ENCODE data around the gene ADAMTS19. TPM values are rescaled to one million over a fixed set of nuclear protein-coding genes. Genes with fewer than 3 reads are reported as not detected.

Gene ADAMTS19
- total and polyA plus RNA-seq, 2 of the 8 experiments (the other 6 are each of a cell fraction or from before 2014, with no cell fraction given), result 17.3 to 28.8 TPM

- Histone ChIP-seq H2AK5ac (ENCODE audit: low read depth, low read length) (no peak overlapping the region), H3K27ac (ENCODE audit: low read depth, low read length) (no peak overlapping the region)
- CTCF ChIA-PET (ENCODE audit: partially characterized antibody), result interaction anchor here (0.7 to 13.7 kb wide), 8 partner anchors 15 to 368 kb away, joined by 3 to 290 read pairs (median 4); no protein-coding TSS in a partner anchor
These were observed 313.3 kb downstream of the ADAMTS19 start for GRCh38 chr5:129773376-129773775.

More at GRCh38 chr5:129773376-129773775, 313.3 kb downstream of the ADAMTS19 start:
- no peak overlapping the region for H4K8ac ChIP-seq (ENCODE audit: extremely low read depth, insufficient read depth, low read length)
- no peak overlapping the region for H3K4me3 ChIP-seq (ENCODE audit: extremely low read depth in 1 of 4, insufficient read depth in 2 of 4, low read depth in 3 of 4, low read length in 4 of 4)
- no peaks in the 10 kb centered on the region; a peak in 1 of 7 replicates for H3K27me3 ChIP-seq (replicated peaks in 1 of 4; ENCODE audit: control insufficient read depth in 3 of 4, extremely low read depth in 1 of 4, insufficient read depth in 3 of 4, low read length in 3 of 4)
- H3K56ac ChIP-seq (replicated peaks; ENCODE audit: insufficient read length, low read depth, low read length), result no peak overlapping the region
- no peak overlapping the region for H2BK20ac ChIP-seq (ENCODE audit: low read length)
- POLR2A ChIA-PET (ENCODE audit: partially characterized antibody), result no interaction called here
- FAIRE-seq (no peak), DNase-seq (ENCODE audit: low read depth in 1 of 2, low spot score in 2 of 2) (no peak)
- no peaks in the 10 kb centered on the region for H3K36me3 ChIP-seq (ENCODE audit: control insufficient read depth in 2 of 4, insufficient read depth in 4 of 4, low read length in 3 of 4)
- H3K4me1 ChIP-seq (replicated peaks in 1 of 4; ENCODE audit: control insufficient read depth in 3 of 4, insufficient read depth in 4 of 4, low read length in 3 of 4), result peaks cover 0 to 4% (median 0%) of the 10 kb centered on the region in 4 experiments; a peak in 2 of 7 replicates
- no peak overlapping the region for H2BK15ac ChIP-seq (ENCODE audit: low read length)
- no peak overlapping the region for H3K18ac ChIP-seq (ENCODE audit: extremely low read depth, low read length)
- no peaks in the 10 kb centered on the region for H3K9me3 ChIP-seq (ENCODE audit: insufficient read depth in 2 of 2, low read depth in 1 of 2, low read length in 1 of 2)
- no peak overlapping the region for H3K14ac ChIP-seq (ENCODE audit: insufficient read length)
- no peak overlapping the region for H3K23ac ChIP-seq (ENCODE audit: insufficient read length)
- H4K20me1 ChIP-seq (replicated peaks in 1 of 2; ENCODE audit: control insufficient read depth in 1 of 2, insufficient read depth in 2 of 2, low read length in 2 of 2), result no peaks in the 10 kb centered on the region
- H3K23me2 ChIP-seq (ENCODE audit: low read depth, low read length), result no peaks in the 10 kb centered on the region
- H2BK120ac ChIP-seq (replicated peaks; ENCODE audit: low read depth, low read length), result no peak overlapping the region
- no peak overlapping the region for H2BK5ac ChIP-seq (ENCODE audit: low read depth, low read length)
- no peak overlapping the region for H4K5ac ChIP-seq (ENCODE audit: insufficient read length, low read depth, low read length)
- H3K4me2 ChIP-seq (ENCODE audit: insufficient read depth in 1 of 2, low read depth in 2 of 2, low read length in 2 of 2), result no peak overlapping the region
- TF ChIP-seq TAF7 (optimal IDR thresholded peaks at IDR 0.05; ENCODE audit: borderline replicate concordance, low read depth, low read length), result no peak
- no peak for TF ChIP-seq TAF1 (IDR thresholded peaks at IDR 0.05; ENCODE audit: low read depth, low read length)
- no peak for TF ChIP-seq ZNF274 (IDR thresholded peaks at IDR 0.05; ENCODE audit: borderline replicate concordance, extremely low read depth, low read length)
- no peak for TF ChIP-seq CEBPB (IDR thresholded peaks at IDR 0.05; ENCODE audit: low read depth, low read length)
- no peak for TF ChIP-seq RAD21 (IDR thresholded peaks at IDR 0.05 in 1 of 2, conservative IDR thresholded peaks at IDR 0.05 in 1 of 2; ENCODE audit: low read depth in 2 of 2, low read length in 2 of 2)
- no peak overlapping the region for H4K91ac ChIP-seq (replicated peaks; ENCODE audit: insufficient read length, low read length)
- WGBS, 2 experiments (ENCODE audit: extremely low coverage in 1 of 2, insufficient coverage in 1 of 2, insufficient read length in 1 of 2, insufficient replicate concordance in 2 of 2, low coverage in 1 of 2, low lambda C conversion rate in 2 of 2, missing lambda C conversion rate in 1 of 2), result 90% methylated on average over 5 of the region's 5 CpGs; no CpG with 5 or more reads in 1 of the 2 experiments
- H3K9ac ChIP-seq (replicated peaks in 1 of 4; ENCODE audit: extremely low read depth in 1 of 4, low read depth in 3 of 4, low read length in 3 of 4), result no peak overlapping the region
- no peaks in the 10 kb centered on the region for H3K79me1 ChIP-seq (ENCODE audit: low read depth, low read length)
- H2AFZ ChIP-seq (ENCODE audit: low read length), result no peak overlapping the region
- no peak overlapping the region for H3K4ac ChIP-seq (replicated peaks; ENCODE audit: insufficient read length, low read depth, low read length)
- H3K79me2 ChIP-seq (ENCODE audit: control insufficient read depth in 1 of 2, insufficient read depth in 2 of 2, low read length in 2 of 2), result no peaks in the 10 kb centered on the region
- H2BK12ac ChIP-seq (ENCODE audit: low read depth, low read length), result no peak overlapping the region
